Left ventricle myocardium inferior (tissue), 1 donor: ENCODE measurements around the gene CPB1. TPM values are rescaled to one million over a fixed set of nuclear protein-coding genes. Genes with fewer than 3 reads are reported as not detected.

Source experiments
- DNase-seq: peaks from one replicate; pipeline ENCODE4 v3.0.0-alpha.2; 2020
- H3K27ac ChIP-seq: fragments of 200-600 bp; replicated peaks from 2 replicates; pipeline ENCODE4 v1.8.0; 2021
- H3K27me3 ChIP-seq: fragments of 200-600 bp; 2 replicates; pipeline ENCODE4 v1.8.0; 2021; ENCODE audit warnings: low read depth
- H3K36me3 ChIP-seq: fragments of 200-600 bp; 2 replicates; pipeline ENCODE4 v1.8.0; 2021
- H3K4me1 ChIP-seq: fragments of 200-600 bp; 2 replicates; pipeline ENCODE4 v1.8.0; 2021
- H3K4me3 ChIP-seq: fragments of 200-600 bp; 2 replicates; pipeline ENCODE4 v1.8.0; 2021; ENCODE audit warnings: mild to moderate bottlenecking, moderate library complexity
- H3K9me3 ChIP-seq: fragments of 200-600 bp; replicated peaks from 2 replicates; pipeline ENCODE4 v1.8.0; 2021
- CTCF ChIP-seq: fragments of 200-600 bp; IDR thresholded peaks from 2 replicates; pipeline ENCODE4 v1.8.0; 2021; ENCODE audit warnings: antibody characterized with exemption, mild to moderate bottlenecking, borderline replicate concordance
- intact Hi-C: fragments of 100-400 bp; cut with micrococcal nuclease; formaldehyde crosslinking; loops from one replicate; pipeline ENCODE4 v1.11.0; 2022
- total RNA-seq: library from RNA; stranded (reverse); fragmentation: NEBNext Ultra II Directional; extraction: Animal tissue kit (Norgen Biotek cat#: 25700); gene quantifications from one replicate; pipeline ENCODE4 v1.2.1, GENCODE V29; 2021
- donor health status: DM: no; HTN: yes; CAD: no; lungs with severe emphysema.

The CPB1 gene
- total RNA-seq, 1 donor from 2014 or later: not detected

GRCh38 chr3:148880681-148881080 lies 53.1 kb downstream of the CPB1 start:
- no peak overlapping the region for H3K4me3 ChIP-seq
- H3K27me3 ChIP-seq: peaks cover 12% of the 10 kb centered on the region
- no peak for DNase-seq
- H3K9me3 ChIP-seq: no peaks in the 10 kb centered on the region
- TF ChIP-seq CTCF: no peak
- H3K4me1 ChIP-seq: no peaks in the 10 kb centered on the region
- intact Hi-C loops: no loop called here
- H3K36me3 ChIP-seq: no peaks in the 10 kb centered on the region
- H3K27ac ChIP-seq: no peak overlapping the region

- Histone ChIP-seq H3K27ac (no peak overlapping the region), H3K27me3 (peaks cover 12% of the 10 kb centered on the region), H3K4me1 (no peaks in the 10 kb centered on the region), H3K36me3 (no peaks in the 10 kb centered on the region), H3K4me3 (no peak overlapping the region), H3K9me3 (no peaks in the 10 kb centered on the region)
- intact Hi-C loops: no loop called here
- no peak for DNase-seq
- no peak for TF ChIP-seq CTCF
Observed at GRCh38 chr3:148881286-148881685, 53.7 kb downstream of the CPB1 start.

GRCh38 chr3:148882288-148882687 lies 54.7 kb downstream of the CPB1 start:
- no peak for TF ChIP-seq CTCF
- Histone ChIP-seq H3K4me1 (no peaks in the 10 kb centered on the region), H3K36me3 (no peaks in the 10 kb centered on the region), H3K27ac (no peak overlapping the region), H3K9me3 (no peaks in the 10 kb centered on the region), H3K4me3 (no peak overlapping the region), H3K27me3 (peaks cover 11% of the 10 kb centered on the region)
- DNase-seq: no peak
- intact Hi-C loops: no loop called here

GRCh38 chr3:148883163-148883562 lies 55.6 kb downstream of the CPB1 start:
- Histone ChIP-seq H3K27me3 (peaks cover 8% of the 10 kb centered on the region), H3K9me3 (no peaks in the 10 kb centered on the region), H3K36me3 (no peaks in the 10 kb centered on the region), H3K4me3 (no peak overlapping the region), H3K4me1 (no peaks in the 10 kb centered on the region), H3K27ac (no peak overlapping the region)
- TF ChIP-seq CTCF: no peak
- no peak for DNase-seq
- intact Hi-C loops: no loop called here

GRCh38 chr3:148884261-148884660 lies 56.6 kb downstream of the CPB1 start:
- Histone ChIP-seq H3K27ac (no peak overlapping the region), H3K9me3 (no peaks in the 10 kb centered on the region), H3K4me3 (no peak overlapping the region), H3K36me3 (no peaks in the 10 kb centered on the region), H3K27me3 (peaks cover 6% of the 10 kb centered on the region), H3K4me1 (no peaks in the 10 kb centered on the region)
- DNase-seq: no peak
- intact Hi-C loops: no loop called here
- TF ChIP-seq CTCF: no peak

- no peak overlapping the region for H3K27ac ChIP-seq
- peaks cover 10% of the 10 kb centered on the region for H3K9me3 ChIP-seq
- H3K4me3 ChIP-seq: no peak overlapping the region
- no peaks in the 10 kb centered on the region for H3K4me1 ChIP-seq
- H3K27me3 ChIP-seq: peaks cover 6% of the 10 kb centered on the region
- no peak for DNase-seq
- no peaks in the 10 kb centered on the region for H3K36me3 ChIP-seq
- intact Hi-C loops: no loop called here
- no peak for TF ChIP-seq CTCF
Observed at GRCh38 chr3:148889828-148890227, 62.2 kb downstream of the CPB1 start.
